ES-I3 (cell line): ENCODE measurements around the gene RFC5.
A peak's percentile ranks its signal among the peaks of the same experiment; 100 is the strongest.

Experiments used
- H3K36me3 ChIP-seq: 2 replicates; pipeline ENCODE4 v1.6.1; 2013; ENCODE audit warnings: mild to moderate bottlenecking, low read length, control low read depth, moderate library complexity; ENCODE audit not compliant: insufficient read depth
- H3K4me1 ChIP-seq: 2 replicates; pipeline ENCODE4 v1.6.1; 2013; ENCODE audit warnings: mild to moderate bottlenecking, control low read depth, low read length; ENCODE audit not compliant: insufficient read depth
- H3K9ac ChIP-seq: 2 replicates; pipeline ENCODE4 v1.6.1; 2013; ENCODE audit warnings: low read depth, mild to moderate bottlenecking, low read length, moderate library complexity
- H3K9me3 ChIP-seq: 2 replicates; pipeline ENCODE4 v1.6.1; 2013; ENCODE audit warnings: mild to moderate bottlenecking, low read length, moderate library complexity; ENCODE audit not compliant: control insufficient read depth, insufficient read depth

The RFC5 gene, protein sequence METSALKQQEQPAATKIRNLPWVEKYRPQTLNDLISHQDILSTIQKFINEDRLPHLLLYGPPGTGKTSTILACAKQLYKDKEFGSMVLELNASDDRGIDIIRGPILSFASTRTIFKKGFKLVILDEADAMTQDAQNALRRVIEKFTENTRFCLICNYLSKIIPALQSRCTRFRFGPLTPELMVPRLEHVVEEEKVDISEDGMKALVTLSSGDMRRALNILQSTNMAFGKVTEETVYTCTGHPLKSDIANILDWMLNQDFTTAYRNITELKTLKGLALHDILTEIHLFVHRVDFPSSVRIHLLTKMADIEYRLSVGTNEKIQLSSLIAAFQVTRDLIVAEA

DNA sequence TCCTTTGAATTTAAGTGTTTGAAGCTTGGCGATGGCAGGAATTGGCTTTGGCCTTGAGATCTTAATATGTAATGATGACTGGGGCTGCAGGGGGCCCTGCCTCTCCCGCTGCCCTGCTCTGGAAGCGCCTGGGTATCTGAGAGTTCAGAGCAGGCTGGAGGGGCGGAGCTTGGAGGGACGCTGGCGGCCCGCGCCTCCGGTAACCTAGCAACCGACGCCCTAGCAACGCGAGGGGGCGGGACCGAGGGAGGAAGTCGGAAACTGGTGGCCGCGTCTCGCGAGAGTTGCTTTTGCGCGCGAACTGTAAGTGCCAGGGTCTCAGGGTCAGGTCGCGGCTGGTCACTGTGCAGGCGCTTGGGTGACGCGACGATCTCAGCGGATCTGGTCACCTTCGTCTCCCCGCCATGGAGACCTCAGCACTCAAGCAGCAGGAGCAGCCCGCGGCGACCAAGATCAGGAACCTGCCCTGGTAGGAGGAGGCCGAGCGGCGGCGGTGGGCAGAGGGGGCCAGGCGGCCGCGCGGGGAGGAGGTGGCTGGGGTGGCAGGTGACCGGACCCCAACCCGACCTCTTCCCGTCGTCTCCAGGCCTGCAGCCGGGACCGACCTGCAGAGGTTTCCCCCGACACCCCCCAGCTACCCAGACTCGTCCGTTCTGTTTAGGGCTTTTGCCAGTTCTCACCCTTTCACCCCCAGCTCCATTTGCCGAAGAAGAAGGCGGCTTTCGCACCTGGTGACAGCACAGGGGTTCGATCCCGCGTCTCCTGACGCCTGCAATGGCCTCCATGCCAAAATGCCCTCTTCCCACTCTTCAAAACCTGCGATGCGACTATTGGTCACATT lies at the start of gene RFC5:
Gene RFC5 (plus strand): TSS at position 280 of the 841 bp plus-strand sequence. CDS start 125 bp downstream, at position 405.
- Histone ChIP-seq H3K9ac (peak within 1 kb of the TSS; percentile 86), H3K4me1 (no peaks in the 10 kb centered on the region), H3K9me3 (no peaks in the 10 kb centered on the region), H3K36me3 (peaks cover 18% of the 10 kb centered on the region; the same call in 1 of the 2 replicates)

DNA sequence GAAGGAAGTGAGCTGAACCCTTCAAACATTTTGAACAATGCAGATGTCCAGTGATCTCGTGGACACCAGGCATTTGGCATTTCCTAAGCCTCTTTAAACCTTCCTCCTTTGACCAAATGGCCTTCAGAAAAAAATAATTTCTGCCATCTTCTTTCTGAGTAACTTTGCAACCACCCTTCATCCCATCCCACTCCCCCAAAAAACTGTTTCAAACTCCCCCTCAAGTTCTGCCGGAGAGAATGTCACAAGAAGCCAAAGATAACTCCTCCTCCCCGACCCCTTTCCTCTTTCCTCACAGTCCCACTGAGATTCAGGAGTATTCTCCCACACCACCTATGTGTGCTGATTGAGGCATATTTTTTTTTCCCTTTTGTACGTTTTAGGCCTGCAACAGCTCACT lies 49.5 kb upstream of the RFC5 start:
- no peaks in the 10 kb centered on the region for H3K9me3 ChIP-seq
- H3K9ac ChIP-seq = no peak overlapping the region
- H3K36me3 ChIP-seq = no peaks in the 10 kb centered on the region
- H3K4me1 ChIP-seq = no peaks in the 10 kb centered on the region

DNA sequence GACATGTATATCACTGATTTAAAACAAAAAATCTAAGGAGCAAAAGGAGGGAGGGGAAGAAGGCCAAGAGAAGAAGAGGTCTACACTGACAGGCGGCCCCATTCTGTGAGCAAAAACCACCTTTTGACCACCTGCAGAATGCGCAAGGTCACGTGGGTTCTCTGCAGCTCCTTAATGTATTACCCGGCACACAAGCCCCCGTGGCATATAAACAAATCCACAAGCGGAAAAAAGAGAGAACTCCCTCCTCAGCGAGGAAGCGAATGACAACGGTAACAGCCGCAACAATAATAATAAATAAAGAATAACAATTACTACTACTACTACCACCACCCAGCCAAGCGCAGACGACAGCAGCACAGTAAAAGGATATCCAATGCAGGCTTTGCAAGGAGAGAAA lies 49.0 kb upstream of the RFC5 start:
- peak overlapping the region; percentile 61; the same call in 1 of the 2 replicates for H3K9ac ChIP-seq
- H3K9me3 ChIP-seq = no peaks in the 10 kb centered on the region
- H3K4me1 ChIP-seq = no peaks in the 10 kb centered on the region
- no peaks in the 10 kb centered on the region for H3K36me3 ChIP-seq

DNA sequence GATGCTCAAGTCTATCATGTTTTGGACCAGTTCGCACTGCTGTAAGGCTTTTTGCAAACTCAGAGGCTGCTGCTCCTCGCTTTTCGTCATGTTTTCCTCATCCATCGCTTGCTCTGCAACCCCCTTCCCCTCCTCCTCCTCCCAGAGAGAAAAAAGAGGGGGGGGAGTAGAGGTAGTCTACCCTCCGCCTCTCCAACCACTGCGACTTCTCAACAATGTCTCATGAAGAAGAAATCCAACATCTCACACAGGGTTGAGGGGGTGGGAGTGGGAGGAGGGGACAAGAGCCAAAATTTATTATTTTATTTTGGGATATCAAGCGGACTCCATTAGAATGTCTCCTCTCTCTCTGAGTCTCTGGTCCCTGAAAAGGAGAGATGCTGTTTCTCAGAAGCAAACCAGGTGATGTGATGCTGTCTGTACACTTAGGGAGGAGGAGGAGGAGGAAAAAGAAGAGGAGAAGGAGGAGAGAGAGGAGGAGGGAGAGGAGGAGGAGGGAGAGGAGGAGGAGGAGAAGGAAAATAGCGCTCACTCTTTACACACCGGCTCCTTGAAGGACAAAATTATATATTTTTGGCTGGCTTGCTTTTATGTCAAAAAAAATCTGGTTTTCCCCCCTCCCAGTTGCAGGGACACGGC lies 48.2 kb upstream of the RFC5 start:
- Histone ChIP-seq H3K4me1 (no peaks in the 10 kb centered on the region), H3K9me3 (no peaks in the 10 kb centered on the region), H3K9ac (peak overlapping the region; percentile 61), H3K36me3 (no peaks in the 10 kb centered on the region)

DNA sequence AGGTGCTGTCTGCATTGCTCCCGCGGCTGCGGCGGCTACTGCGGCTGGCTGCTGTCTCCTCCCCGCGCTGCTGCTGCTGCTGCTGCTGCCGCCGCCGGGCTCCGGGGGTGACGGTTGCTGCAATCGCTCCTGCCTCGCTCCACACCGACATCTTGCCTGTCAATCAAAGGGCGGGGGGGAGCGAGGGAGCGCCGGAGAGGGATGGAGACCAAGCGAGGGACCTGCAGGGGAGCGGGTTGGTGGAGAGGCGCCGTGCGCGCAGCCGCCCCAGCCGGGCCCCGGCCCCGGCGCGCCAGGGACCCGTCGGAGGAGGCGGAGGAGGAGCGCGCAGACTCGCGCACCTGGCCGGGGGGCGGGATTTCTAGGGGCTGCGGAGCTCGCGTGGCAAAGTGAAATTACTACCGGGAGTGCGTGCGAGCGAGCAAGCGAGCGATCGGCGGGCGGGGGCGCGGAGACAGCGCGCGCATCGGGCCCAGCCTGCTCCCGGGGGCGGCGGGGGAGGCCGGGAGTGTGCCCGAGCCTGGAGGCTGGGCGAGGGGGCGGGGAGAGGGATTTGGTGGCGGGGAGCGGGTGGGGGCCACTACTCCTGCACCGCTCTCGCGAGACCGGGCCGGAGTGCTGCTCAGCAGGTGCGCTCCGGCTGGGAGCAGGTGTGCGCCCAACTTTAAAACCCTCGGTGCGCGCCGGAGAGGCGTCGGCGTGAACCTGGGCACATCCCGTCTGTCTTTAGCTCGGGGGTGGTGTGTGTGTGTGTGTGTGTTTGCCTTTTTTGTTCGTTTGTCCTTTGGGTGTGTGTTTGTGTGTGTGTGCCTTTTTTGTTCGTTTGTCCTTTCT lies 47.5 kb upstream of the RFC5 start, which contains the start of gene KSR2:
Gene KSR2 (minus strand): TSS at position 165 of the 834 bp plus-strand sequence. CDS start 735 bp downstream, outside the sequence.
- Histone ChIP-seq H3K4me1 (no peaks in the 10 kb centered on the region), H3K9ac (peak within 1 kb of the TSS; percentile 69), H3K36me3 (no peaks in the 10 kb centered on the region), H3K9me3 (no peaks in the 10 kb centered on the region)

DNA sequence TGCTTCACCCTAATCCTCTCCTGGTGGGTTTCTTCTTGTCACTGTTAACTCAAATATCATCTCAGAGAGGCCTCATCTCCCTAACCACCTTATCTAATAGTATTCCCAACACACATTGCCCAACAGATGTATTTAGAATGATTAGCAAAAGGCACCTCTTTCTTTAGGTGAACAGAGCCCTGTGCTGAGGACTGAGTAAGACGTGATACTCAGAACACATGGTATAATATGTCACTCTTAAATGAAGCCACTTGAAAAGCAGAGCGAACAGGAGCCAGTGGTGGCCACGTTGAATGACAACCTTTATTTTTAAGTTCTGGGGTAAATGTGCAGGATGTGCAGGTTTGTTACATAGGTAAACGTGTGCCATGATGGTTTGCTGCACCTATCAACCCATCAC lies 46.2 kb upstream of the RFC5 start:
- H3K9me3 ChIP-seq = no peaks in the 10 kb centered on the region
- no peaks in the 10 kb centered on the region for H3K4me1 ChIP-seq

DNA sequence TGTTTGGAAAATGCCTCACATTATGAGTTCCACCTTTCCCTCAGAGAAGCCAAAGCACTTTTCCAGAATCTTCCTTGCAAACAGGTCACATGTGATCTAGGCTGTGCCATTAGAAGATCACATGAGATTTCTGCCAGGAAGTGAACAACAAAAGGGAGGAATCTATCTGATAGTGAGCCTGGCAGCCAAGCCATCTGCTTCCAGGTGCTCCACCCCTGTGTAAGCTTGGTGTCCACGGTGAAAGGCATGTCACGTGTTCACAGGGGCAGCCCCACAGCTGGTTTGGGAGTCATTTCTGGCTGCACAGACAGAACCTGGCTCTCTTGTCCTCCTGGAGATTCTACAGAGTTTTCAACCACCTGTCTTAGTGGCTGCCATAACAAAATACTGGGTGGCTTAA lies 44.2 kb upstream of the RFC5 start:
- no peaks in the 10 kb centered on the region for H3K4me1 ChIP-seq
- no peaks in the 10 kb centered on the region for H3K36me3 ChIP-seq

More for the DNA sequence above, 46.2 kb upstream of the RFC5 start:
- no peak overlapping the region for H3K9ac ChIP-seq
- H3K36me3 ChIP-seq = no peaks in the 10 kb centered on the region

DNA sequence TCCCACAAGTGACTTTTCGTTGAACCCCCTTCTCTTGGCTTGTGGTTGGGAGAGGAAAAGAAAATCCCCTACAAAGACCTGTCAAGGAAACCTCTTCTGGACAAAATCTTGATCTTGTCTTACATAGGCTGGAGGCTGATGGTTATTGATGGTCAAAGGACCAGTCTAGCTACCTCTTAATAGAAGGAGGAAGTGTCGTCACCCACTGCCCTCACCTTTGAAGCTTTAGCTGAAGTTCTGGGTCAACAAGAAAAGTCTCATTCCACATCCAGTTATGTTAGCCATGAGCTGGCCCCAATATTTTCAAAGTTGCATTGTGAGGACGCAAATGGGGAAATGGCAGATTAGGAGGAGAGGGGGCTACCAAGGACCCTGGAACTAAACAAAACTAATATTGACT lies 41.5 kb upstream of the RFC5 start:
- H3K36me3 ChIP-seq = no peaks in the 10 kb centered on the region
- H3K9ac ChIP-seq = no peak overlapping the region
- no peaks in the 10 kb centered on the region for H3K4me1 ChIP-seq
- no peaks in the 10 kb centered on the region for H3K9me3 ChIP-seq

More for the DNA sequence above, 44.2 kb upstream of the RFC5 start:
- Histone ChIP-seq H3K9ac (no peak overlapping the region), H3K9me3 (no peaks in the 10 kb centered on the region)

DNA sequence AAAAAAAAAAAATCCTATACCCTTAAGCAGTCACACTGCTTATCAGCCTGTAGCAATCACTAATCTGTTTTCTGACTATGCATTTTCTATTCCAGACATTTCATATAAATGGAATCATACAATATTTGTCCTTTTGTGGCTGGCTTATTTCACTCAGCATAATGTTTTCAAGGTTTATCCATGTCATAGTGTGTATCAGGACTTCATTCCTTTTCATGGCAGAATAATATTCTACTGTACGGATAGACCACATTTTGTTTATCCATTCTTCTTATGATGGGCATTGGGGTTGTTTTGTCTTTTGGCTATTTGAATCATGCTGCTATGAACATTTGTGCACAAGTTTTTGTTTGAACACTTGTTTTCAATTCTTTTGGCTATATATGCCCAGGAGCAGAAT lies 39.1 kb upstream of the RFC5 start:
- no peaks in the 10 kb centered on the region for H3K36me3 ChIP-seq
- no peaks in the 10 kb centered on the region for H3K9me3 ChIP-seq
- no peaks in the 10 kb centered on the region for H3K4me1 ChIP-seq
- H3K9ac ChIP-seq = no peak overlapping the region

DNA sequence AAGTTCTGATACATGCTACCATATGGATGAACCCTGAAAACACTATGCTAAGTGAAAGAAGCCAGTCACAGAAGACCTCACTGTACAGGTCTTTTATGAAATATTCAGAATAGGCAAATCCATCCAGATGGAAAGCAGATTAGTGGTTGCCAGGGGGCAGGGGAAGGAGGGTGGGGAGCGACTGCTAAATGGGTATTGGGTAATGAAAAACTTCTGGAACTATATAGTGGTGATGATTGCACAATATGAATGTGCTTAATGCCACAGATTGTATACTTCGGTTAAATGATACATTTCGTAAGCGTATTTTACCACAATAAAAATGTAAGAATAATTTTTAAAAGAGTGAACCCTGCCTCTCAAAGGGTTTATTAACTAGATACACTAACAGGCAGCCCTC lies 35.9 kb upstream of the RFC5 start:
- H3K36me3 ChIP-seq = no peaks in the 10 kb centered on the region
- H3K9me3 ChIP-seq = no peaks in the 10 kb centered on the region
- H3K9ac ChIP-seq = no peak overlapping the region
- no peaks in the 10 kb centered on the region for H3K4me1 ChIP-seq

DNA sequence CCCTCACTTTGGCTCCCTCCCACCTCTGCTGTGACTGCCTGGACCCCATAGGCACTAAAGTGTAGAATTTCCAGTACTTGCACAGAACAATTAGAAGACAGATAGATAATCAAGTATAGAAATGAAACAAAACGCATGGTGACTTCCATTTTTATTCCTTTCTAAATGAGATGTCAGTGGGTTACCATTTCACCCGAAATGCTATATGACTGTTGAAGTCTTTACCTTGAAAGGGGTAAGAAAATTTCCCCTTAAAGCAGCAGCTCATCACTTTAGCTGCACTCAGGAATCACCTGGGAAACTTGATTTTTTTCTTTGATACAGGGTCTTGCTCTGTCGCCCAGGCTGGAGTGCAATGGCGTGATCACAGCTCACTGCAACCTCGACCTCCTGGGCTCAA lies 35.2 kb upstream of the RFC5 start:
- H3K4me1 ChIP-seq = no peaks in the 10 kb centered on the region
- H3K9ac ChIP-seq = no peak overlapping the region
- no peaks in the 10 kb centered on the region for H3K36me3 ChIP-seq
- H3K9me3 ChIP-seq = no peaks in the 10 kb centered on the region

DNA sequence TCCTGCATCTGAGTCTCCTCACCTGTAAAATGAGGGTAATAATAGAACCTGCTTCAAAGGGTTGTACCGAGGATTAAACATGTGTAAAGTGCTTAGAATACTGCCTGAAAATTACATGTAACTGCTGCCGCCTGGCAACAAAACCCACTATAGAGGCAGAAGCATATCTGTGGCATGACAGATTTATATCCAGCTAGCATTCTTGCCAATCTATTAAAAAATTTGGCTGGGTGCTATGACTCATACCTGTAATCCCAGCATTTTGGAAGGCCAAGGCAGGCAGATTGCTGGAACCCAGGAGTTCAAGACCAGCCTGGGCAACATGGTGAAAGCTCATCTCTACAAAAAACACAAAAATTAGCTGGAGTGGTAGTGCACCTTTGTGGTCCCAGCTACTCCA lies 31.3 kb upstream of the RFC5 start:
- Histone ChIP-seq H3K4me1 (no peaks in the 10 kb centered on the region), H3K36me3 (no peaks in the 10 kb centered on the region), H3K9me3 (no peaks in the 10 kb centered on the region), H3K9ac (no peak overlapping the region)

DNA sequence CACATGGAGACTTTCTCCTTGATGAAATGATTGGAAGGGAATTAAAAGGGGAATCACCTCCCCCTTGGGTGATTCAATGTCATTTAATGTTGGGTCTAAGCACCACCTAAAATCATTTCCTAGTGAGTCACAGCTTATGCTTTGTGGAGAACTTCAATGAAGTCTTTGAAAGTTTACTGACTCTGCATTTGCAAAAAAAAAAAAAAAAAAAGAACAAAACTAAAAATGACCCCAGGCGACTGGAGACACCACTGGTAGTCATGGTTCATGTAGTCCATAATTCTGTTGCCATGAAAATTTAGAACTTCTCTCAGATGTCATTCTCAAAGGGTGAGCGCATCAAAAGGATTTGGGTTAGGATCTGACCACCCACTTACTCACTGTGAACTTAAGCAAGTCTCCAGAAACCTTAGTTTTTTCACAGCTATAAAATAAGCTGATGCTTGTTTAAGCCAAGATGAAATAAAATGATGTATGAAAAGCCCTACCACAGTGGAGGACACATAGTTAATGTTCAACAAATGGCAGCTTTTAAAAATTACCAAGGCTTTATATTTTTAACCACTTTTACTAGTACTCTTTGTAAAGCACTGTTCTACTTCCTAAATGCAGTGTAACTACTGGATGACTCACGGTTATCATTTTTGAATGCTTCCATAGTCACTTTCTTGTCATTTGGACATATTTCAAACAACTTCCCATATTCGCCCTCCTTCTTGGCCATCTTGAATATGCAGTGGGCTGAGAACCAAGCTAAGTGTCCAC lies 29.6 kb upstream of the RFC5 start:
- Histone ChIP-seq H3K9ac (no peak overlapping the region), H3K4me1 (no peaks in the 10 kb centered on the region), H3K9me3 (no peaks in the 10 kb centered on the region), H3K36me3 (no peaks in the 10 kb centered on the region)
